ENCODE measurements around the gene CTNNA1.

DNA sequence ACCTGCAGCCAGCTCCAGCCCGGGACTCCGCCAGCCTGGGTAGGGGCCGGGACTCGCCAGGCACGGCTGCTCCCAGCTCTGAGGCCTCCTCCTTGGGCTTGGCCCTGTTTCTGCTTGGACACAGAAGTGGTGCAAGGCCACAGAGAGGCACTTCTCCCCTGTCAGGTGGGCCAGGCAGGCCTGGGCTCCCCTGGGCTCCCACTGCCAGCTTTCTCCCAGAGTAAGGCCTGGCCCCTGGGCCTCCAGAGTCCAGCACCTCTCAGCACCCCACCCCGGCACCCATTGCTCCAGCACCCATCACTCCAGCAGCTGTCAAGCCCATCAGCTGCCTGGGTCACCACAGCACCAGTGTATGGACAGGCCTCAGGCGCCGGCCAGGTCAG lies 193.0 kb downstream of the CTNNA1 start:
- TF ChIP-seq, protein P1, sequence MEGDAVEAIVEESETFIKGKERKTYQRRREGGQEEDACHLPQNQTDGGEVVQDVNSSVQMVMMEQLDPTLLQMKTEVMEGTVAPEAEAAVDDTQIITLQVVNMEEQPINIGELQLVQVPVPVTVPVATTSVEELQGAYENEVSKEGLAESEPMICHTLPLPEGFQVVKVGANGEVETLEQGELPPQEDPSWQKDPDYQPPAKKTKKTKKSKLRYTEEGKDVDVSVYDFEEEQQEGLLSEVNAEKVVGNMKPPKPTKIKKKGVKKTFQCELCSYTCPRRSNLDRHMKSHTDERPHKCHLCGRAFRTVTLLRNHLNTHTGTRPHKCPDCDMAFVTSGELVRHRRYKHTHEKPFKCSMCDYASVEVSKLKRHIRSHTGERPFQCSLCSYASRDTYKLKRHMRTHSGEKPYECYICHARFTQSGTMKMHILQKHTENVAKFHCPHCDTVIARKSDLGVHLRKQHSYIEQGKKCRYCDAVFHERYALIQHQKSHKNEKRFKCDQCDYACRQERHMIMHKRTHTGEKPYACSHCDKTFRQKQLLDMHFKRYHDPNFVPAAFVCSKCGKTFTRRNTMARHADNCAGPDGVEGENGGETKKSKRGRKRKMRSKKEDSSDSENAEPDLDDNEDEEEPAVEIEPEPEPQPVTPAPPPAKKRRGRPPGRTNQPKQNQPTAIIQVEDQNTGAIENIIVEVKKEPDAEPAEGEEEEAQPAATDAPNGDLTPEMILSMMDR (IDR thresholded peaks at IDR 0.05) = no peak
- TF ChIP-seq POLR2A (IDR thresholded peaks at IDR 0.05) = no peak

Measured in adrenal gland (tissue), 5 donors.